ENCODE measurements around the gene RNF166.

Gene RNF166

GRCh38 chr16:88723911-88724310, 17.7 kb upstream of the RNF166 start:
- DNase-seq (ENCODE audit: low spot score): no peak

- no peak for DNase-seq (ENCODE audit: low spot score)
These were observed 17.3 kb upstream of the RNF166 start for GRCh38 chr16:88723507-88723887.

- DNase-seq (ENCODE audit: low spot score): no peak
These were observed 16.7 kb upstream of the RNF166 start for GRCh38 chr16:88722784-88723506.

- DNase-seq (ENCODE audit: low spot score): no peak
These were observed 15.9 kb upstream of the RNF166 start for GRCh38 chr16:88721815-88722755.

GRCh38 chr16:88721236-88721635, 15.0 kb upstream of the RNF166 start:
- no peak for DNase-seq (ENCODE audit: low spot score)

GRCh38 chr16:88720396-88720970, 14.3 kb upstream of the RNF166 start:
- DNase-seq (ENCODE audit: low spot score): no peak

GRCh38 chr16:88719933-88720296, 13.7 kb upstream of the RNF166 start:
- no peak for DNase-seq (ENCODE audit: low spot score)

GRCh38 chr16:88719267-88719932, 13.2 kb upstream of the RNF166 start:
- no peak for DNase-seq (ENCODE audit: low spot score)

- no peak for DNase-seq (ENCODE audit: low spot score)
These were observed 12.0 kb upstream of the RNF166 start for GRCh38 chr16:88718178-88718577.

GRCh38 chr16:88716601-88717001, 10.4 kb upstream of the RNF166 start:
- DNase-seq (ENCODE audit: low spot score): no peak

GRCh38 chr16:88716201-88716600, 10.0 kb upstream of the RNF166 start:
- no peak for DNase-seq (ENCODE audit: low spot score)

GRCh38 chr16:88715312-88716190, 9.3 kb upstream of the RNF166 start:
- DNase-seq (ENCODE audit: low spot score): no peak

GRCh38 chr16:88714420-88715302, 8.5 kb upstream of the RNF166 start:
- DNase-seq (ENCODE audit: low spot score): no peak

GRCh38 chr16:88713568-88714419, 7.6 kb upstream of the RNF166 start:
- no peak for DNase-seq (ENCODE audit: low spot score)

GRCh38 chr16:88713054-88713453, 6.8 kb upstream of the RNF166 start:
- DNase-seq (ENCODE audit: low spot score): no peak

GRCh38 chr16:88712362-88712979, 6.3 kb upstream of the RNF166 start:
- DNase-seq (ENCODE audit: low spot score): no peak

- DNase-seq (ENCODE audit: low spot score): no peak
These were observed 5.6 kb upstream of the RNF166 start for GRCh38 chr16:88711750-88712340.

GRCh38 chr16:88710556-88710955, 4.3 kb upstream of the RNF166 start:
- no peak for DNase-seq (ENCODE audit: low spot score)

All from COLO829 (cell line).